Kidney capillary endothelial cell (primary cell): ENCODE data around the gene PHEX.

Source experiments
- DNase-seq: peaks from one replicate; pipeline ENCODE4 v3.0.0-alpha.2; 2018; ENCODE audit warnings: low spot score

The PHEX gene

GRCh38 chrX:22040184-22040583, 8.1 kb downstream of the PHEX start:
- no peak for DNase-seq

GRCh38 chrX:22041907-22042530, 9.9 kb downstream of the PHEX start:
- DNase-seq, result no peak

- no peak for DNase-seq
These were observed 11.7 kb downstream of the PHEX start for GRCh38 chrX:22043872-22044271.

- no peak for DNase-seq
These were observed 15.3 kb downstream of the PHEX start for GRCh38 chrX:22047468-22047867.

GRCh38 chrX:22053481-22053880, 21.4 kb downstream of the PHEX start:
- DNase-seq, result no peak

GRCh38 chrX:22056235-22056634, 24.1 kb downstream of the PHEX start:
- DNase-seq, result no peak

GRCh38 chrX:22057667-22058066, 25.5 kb downstream of the PHEX start:
- no peak for DNase-seq

- DNase-seq, result no peak
These were observed 27.6 kb downstream of the PHEX start for GRCh38 chrX:22059775-22060174.

- DNase-seq, result peak; percentile 51
These were observed 28.5 kb downstream of the PHEX start for GRCh38 chrX:22060415-22061280.

- no peak for DNase-seq
These were observed 31.2 kb downstream of the PHEX start for GRCh38 chrX:22063284-22063683.

- DNase-seq, result no peak
These were observed 37.5 kb downstream of the PHEX start for GRCh38 chrX:22069586-22069985.

- no peak for DNase-seq
These were observed 41.8 kb downstream of the PHEX start for GRCh38 chrX:22073928-22074327.

- DNase-seq, result no peak
These were observed 46.0 kb downstream of the PHEX start for GRCh38 chrX:22078117-22078516.

- DNase-seq, result peak; percentile 52
These were observed 49.5 kb downstream of the PHEX start for GRCh38 chrX:22081475-22082092.

- DNase-seq, result no peak
These were observed 53.9 kb downstream of the PHEX start for GRCh38 chrX:22086003-22086402.

GRCh38 chrX:22087011-22087557, 55.0 kb downstream of the PHEX start:
- DNase-seq, result no peak

GRCh38 chrX:22088326-22088725, 56.2 kb downstream of the PHEX start:
- no peak for DNase-seq

- DNase-seq, result no peak
These were observed 58.1 kb downstream of the PHEX start for GRCh38 chrX:22090181-22090580.

- DNase-seq, result no peak
These were observed 61.4 kb downstream of the PHEX start for GRCh38 chrX:22093550-22093949.

- peak; percentile 6 for DNase-seq
These were observed 63.2 kb downstream of the PHEX start for GRCh38 chrX:22095286-22095685.

- no peak for DNase-seq
These were observed 63.7 kb downstream of the PHEX start for GRCh38 chrX:22095856-22096255.

- DNase-seq, result peak; percentile 14
These were observed 65.0 kb downstream of the PHEX start for GRCh38 chrX:22097012-22097694.
